HEK293T (cell line): ENCODE measurements around the gene ZFR2.

ENCODE experiments used
- ARNT ChIP-seq: fragments of 450-650 bp; IDR thresholded peaks from 2 replicates; pipeline ENCODE4 v1.6.1; 2017; ENCODE audit warnings: mild to moderate bottlenecking
- BHLHE40 ChIP-seq: fragments of 450-650 bp; IDR thresholded peaks from 2 replicates; pipeline ENCODE4 v1.6.1; 2016; ENCODE audit warnings: mild to moderate bottlenecking, moderate library complexity, borderline replicate concordance
- FOXA1 ChIP-seq: fragments of 450-650 bp; IDR thresholded peaks from 2 replicates; pipeline ENCODE4 v1.6.1; 2016; ENCODE audit warnings: mild to moderate bottlenecking
- FOXM1 ChIP-seq: fragments of 450-650 bp; IDR thresholded peaks from 2 replicates; pipeline ENCODE4 v1.6.1; 2017; ENCODE audit warnings: mild to moderate bottlenecking, borderline replicate concordance
- HDGF ChIP-seq: fragments of 450-650 bp; IDR thresholded peaks from 2 replicates; pipeline ENCODE4 v1.6.1; 2017; ENCODE audit warnings: antibody characterized with exemption, borderline replicate concordance
- LEF1 ChIP-seq: fragments of 450-650 bp; IDR thresholded peaks from 2 replicates; pipeline ENCODE4 v1.6.1; 2017; ENCODE audit warnings: mild to moderate bottlenecking, borderline replicate concordance
- NFRKB ChIP-seq: fragments of 450-650 bp; IDR thresholded peaks from 2 replicates; pipeline ENCODE4 v1.6.1; 2016; ENCODE audit warnings: mild to moderate bottlenecking, moderate library complexity
- TARDBP ChIP-seq: fragments of 450-650 bp; IDR thresholded peaks from 2 replicates; pipeline ENCODE4 v1.6.1; 2016

DNA sequence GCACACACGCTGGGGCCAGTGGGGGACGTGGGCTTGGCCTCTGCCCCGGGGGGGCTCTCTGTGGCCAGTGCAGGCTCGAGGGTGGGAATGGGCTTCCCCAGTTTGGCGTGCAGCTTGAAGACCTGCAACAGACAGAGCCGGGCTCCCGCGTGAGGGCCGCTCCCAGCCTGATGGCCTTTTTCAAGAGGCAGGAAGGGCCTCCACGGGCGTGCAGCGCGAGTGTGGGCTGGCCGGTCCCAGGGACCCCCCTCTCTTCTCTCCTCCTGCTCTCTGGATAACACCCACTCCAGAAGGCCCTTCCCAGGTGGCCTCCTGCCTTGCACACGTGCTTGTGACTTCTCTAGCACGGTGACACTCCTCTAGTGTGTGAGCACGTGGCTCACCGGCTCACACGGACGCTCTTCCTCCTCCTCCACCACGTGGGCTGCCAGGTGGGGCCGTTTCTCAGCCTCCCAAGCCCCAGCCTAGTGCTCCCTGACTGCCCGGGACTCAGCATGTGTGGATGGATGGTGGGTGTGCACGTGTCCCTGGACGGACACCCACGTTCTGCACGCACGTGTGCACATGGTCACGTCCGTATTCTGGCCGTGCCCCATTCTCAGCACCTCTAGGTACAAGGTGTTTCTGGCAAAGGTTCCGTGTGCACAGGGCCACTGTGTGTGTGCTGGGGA lies 43.4 kb downstream of the ZFR2 start:
- TF ChIP-seq TARDBP (no peak), FOXM1 (no peak), HDGF (no peak), BHLHE40 (no peak), LEF1 (no peak), NFRKB (no peak), FOXA1 (no peak), ARNT (no peak)
